IPS DF 4.7 (cell line): ENCODE data around the gene LUC7L2.
"Not testable (repeated sequence)": the region's sequence is repeated elsewhere in the genome, so short reads cannot be mapped to it uniquely, and the experiment has no call there.

Experiments
- DNase-seq: peaks from one replicate; pipeline ENCODE4 v3.0.0-alpha.2; 2013; ENCODE audit warnings: low spot score; ENCODE audit errors: extremely low read depth

Gene LUC7L2

GRCh38 chr7:139446051-139446890 lies 86.6 kb downstream of the LUC7L2 start:
- no peak for DNase-seq

- no peak for DNase-seq
Observed at GRCh38 chr7:139450851-139451250, 91.2 kb downstream of the LUC7L2 start.

GRCh38 chr7:139451638-139452037 lies 91.9 kb downstream of the LUC7L2 start:
- DNase-seq: no peak

- DNase-seq: no peak
Observed at GRCh38 chr7:139452958-139453672, 93.4 kb downstream of the LUC7L2 start.

GRCh38 chr7:139453673-139454321 lies 94.1 kb downstream of the LUC7L2 start:
- no peak for DNase-seq

- DNase-seq: no peak
Observed at GRCh38 chr7:139455789-139456188, 96.1 kb downstream of the LUC7L2 start.

GRCh38 chr7:139456511-139456910 lies 96.8 kb downstream of the LUC7L2 start:
- no peak for DNase-seq

- DNase-seq: no peak
Observed at GRCh38 chr7:139457153-139457946, 97.7 kb downstream of the LUC7L2 start.

- DNase-seq: not testable (repeated sequence)
Observed at GRCh38 chr7:139463421-139463820, 103.7 kb downstream of the LUC7L2 start.

- not testable (repeated sequence) for DNase-seq
Observed at GRCh38 chr7:139464511-139464910, 104.8 kb downstream of the LUC7L2 start.

- DNase-seq: not testable (repeated sequence)
Observed at GRCh38 chr7:139465072-139465471, 105.4 kb downstream of the LUC7L2 start.

GRCh38 chr7:139467729-139468128 lies 108.0 kb downstream of the LUC7L2 start:
- not testable (repeated sequence) for DNase-seq

GRCh38 chr7:139468281-139468680 lies 108.6 kb downstream of the LUC7L2 start:
- not testable (repeated sequence) for DNase-seq

GRCh38 chr7:139471740-139472353 lies 112.2 kb downstream of the LUC7L2 start:
- no peak for DNase-seq
